Body of pancreas (tissue), 4 donors: ENCODE results near the gene HMGCR. TPM values are rescaled to one million over a fixed set of nuclear protein-coding genes. Genes with fewer than 3 reads are reported as not detected.

ENCODE experiments used
- ATAC-seq: fragments of 150-250 bp; one replicate; pipeline ENCODE4 v1.9.1; 2016
- DNase-seq, 4 donors: peaks; one replicate each; pipeline ENCODE4 v3.0.0-alpha.2; 2019
- H3K27ac ChIP-seq, 4 donors: fragments of 200-600 bp; sonication (generic); 1 replicate in 3 of 4; 2 replicates in 1 of 4; pipeline versions ENCODE4 v1.5.1 to v1.6.1; 2016 to 2019; ENCODE audit warnings: mild to moderate bottlenecking in 1 of 4, mixed read lengths in 1 of 4, moderate library complexity in 1 of 4
- H3K27me3 ChIP-seq, 2 donors: fragments of 200-600 bp; sonication (generic); one replicate each; pipeline ENCODE4 v1.6.0; 2016; ENCODE audit warnings: mild to moderate bottlenecking in 1 of 2
- H3K36me3 ChIP-seq, 2 donors: fragments of 200-600 bp; sonication (generic); replicated peaks in 1 of 2; 2 replicates each; pipeline ENCODE4 v1.5.1; 2016; ENCODE audit warnings: low read depth in 2 of 2; ENCODE audit not compliant: insufficient read depth in 1 of 2
- H3K4me1 ChIP-seq: fragments of 200-600 bp; sonication (generic); one replicate; pipeline ENCODE4 v1.6.0; 2016
- H3K4me3 ChIP-seq, 2 donors: fragments of 200-600 bp; sonication (generic); 1 replicate in 1 of 2; 2 replicates in 1 of 2; pipeline ENCODE4 v1.5.1; 2016 to 2019
- H3K9me3 ChIP-seq, 3 donors: fragments of 200-600 bp; sonication (generic); 1 replicate in 2 of 3; 2 replicates in 1 of 3; pipeline ENCODE4 v1.5.1; 2016
- CTCF ChIP-seq, 7 experiments: fragments of 450-650 bp in 4 of 7; fragments of 200-600 bp in 3 of 7; sonication (generic) in 3 of 7; IDR thresholded peaks; one replicate each; pipeline ENCODE4 v1.5.1; 2016 to 2019; ENCODE audit warnings: antibody characterized with exemption in 7 of 7
- POLR2A ChIP-seq, 3 donors: fragments of 450-650 bp; IDR thresholded peaks; one replicate each; pipeline ENCODE4 v1.6.1; 2016; ENCODE audit warnings: antibody characterized with exemption in 3 of 3, mild to moderate bottlenecking in 2 of 3
- WGBS, 2 donors: methylation state at CpG; one replicate each; pipeline ENCODE4 v1.1.5; 2017; 5-methylcytosine and 5-hydroxymethylcytosine counted together
- intact Hi-C: fragments of 100-400 bp; cut with DNase I; formaldehyde crosslinking; loops from one replicate; pipeline ENCODE4 v1.15.1; 2023
- total RNA-seq, 2 donors: library from RNA; depleted of rRNA; stranded (reverse); fragments of >200 nt; gene quantifications; one replicate each; pipeline ENCODE4 v1.1.0, GENCODE V29; 2016

Gene HMGCR
- total RNA-seq, 2 donors from 2014 or later = 5.9 to 8.3 TPM

DNA sequence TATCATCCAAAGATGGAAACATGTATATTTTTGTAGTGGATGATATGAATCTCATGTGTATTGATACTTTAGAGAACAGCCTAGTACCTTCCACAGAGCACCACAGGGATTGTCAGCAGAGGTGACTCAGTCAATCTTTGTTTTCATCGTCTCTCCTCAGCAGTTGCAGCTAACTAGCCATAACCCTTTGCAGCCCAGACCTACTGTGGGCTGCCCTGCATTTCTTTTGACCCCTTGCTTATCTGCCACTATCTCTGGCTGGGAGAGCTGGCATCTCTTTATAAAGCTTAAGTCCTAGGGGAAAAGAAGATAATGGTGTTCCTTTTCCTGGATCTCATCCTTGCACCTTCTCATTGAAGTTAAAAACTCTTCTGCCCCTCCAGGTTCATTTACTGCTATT, 28.7 kb downstream of the HMGCR start:
- intact Hi-C loops = no loop called here
- no peaks in the 10 kb centered on the region for H3K9me3 ChIP-seq
- 19 to 21% methylated on average over 1 of the region's 1 CpG for WGBS, 2 donors
- no peak for ATAC-seq
- H3K4me1 ChIP-seq = peaks cover 12% of the 10 kb centered on the region
- no peak for TF ChIP-seq CTCF (IDR thresholded peaks at IDR 0.05)
- no peak for TF ChIP-seq POLR2A (IDR thresholded peaks at IDR 0.05)
- no peak overlapping the region for H3K4me3 ChIP-seq
- no peaks in the 10 kb centered on the region for H3K27me3 ChIP-seq
- no peaks in the 10 kb centered on the region for H3K36me3 ChIP-seq
- DNase-seq = no peak
- H3K27ac ChIP-seq = no peak overlapping the region

- Histone ChIP-seq H3K4me1 (peaks cover 12% of the 10 kb centered on the region), H3K27ac (no peak overlapping the region), H3K4me3 (no peak overlapping the region), H3K9me3 (no peaks in the 10 kb centered on the region), H3K36me3 (no peaks in the 10 kb centered on the region), H3K27me3 (no peaks in the 10 kb centered on the region)
- intact Hi-C loops = no loop called here
- 77 to 82% methylated on average over 9 of the region's 9 CpGs for WGBS, 2 donors
- no peak for TF ChIP-seq CTCF (IDR thresholded peaks at IDR 0.05)
- no peak for ATAC-seq
- DNase-seq = no peak
Observed at GRCh38 chr5:75366787-75367186, 29.8 kb downstream of the HMGCR start.

DNA sequence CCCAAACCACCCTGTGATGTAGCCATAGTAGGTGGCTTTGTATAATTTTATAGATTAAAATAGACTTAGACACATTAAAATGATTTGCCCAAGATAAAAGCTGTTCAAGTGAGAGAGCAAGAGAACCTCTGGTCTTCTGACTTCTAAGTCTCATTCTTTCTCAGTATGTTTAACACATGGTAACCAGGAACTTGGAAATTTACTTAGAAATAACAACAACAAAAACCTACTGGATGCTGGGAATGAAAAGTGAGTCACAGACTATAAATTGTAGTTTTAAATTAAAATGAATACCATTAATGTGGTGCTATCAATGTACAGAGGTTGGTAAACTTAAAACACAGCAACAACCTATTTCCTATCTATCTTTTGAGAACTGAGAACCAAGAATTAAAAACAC, 30.4 kb downstream of the HMGCR start:
- no peak for ATAC-seq
- TF ChIP-seq POLR2A (IDR thresholded peaks at IDR 0.05) (no peak), CTCF (IDR thresholded peaks at IDR 0.05) (no peak)
- intact Hi-C loops = no loop called here
- no peak for DNase-seq
- no peak overlapping the region for H3K4me3 ChIP-seq
- no peaks in the 10 kb centered on the region for H3K36me3 ChIP-seq
- H3K4me1 ChIP-seq = peaks cover 12% of the 10 kb centered on the region
- no peaks in the 10 kb centered on the region for H3K27me3 ChIP-seq
- H3K27ac ChIP-seq = no peak overlapping the region
- H3K9me3 ChIP-seq = no peaks in the 10 kb centered on the region

DNA sequence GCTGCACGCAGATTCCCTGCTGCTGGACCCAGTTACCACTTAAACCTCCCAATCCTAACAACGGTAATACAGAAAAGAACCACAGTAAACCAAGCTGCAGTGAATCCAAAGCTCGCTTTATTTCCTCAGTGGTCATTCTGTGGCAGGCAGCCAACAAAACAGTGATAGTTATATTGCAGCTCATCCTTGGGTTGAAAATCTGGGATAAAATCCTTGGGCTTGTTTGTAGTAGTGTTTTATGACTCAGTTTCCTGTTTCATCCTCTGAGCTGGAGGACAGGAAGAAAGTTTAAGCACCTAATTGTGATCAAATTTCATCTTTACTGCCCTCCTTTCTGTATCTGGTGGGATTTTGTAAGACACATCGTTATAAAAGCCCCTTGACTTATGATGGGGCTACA, 31.4 kb downstream of the HMGCR start:
- Histone ChIP-seq H3K27me3 (no peaks in the 10 kb centered on the region), H3K4me1 (peaks cover 8% of the 10 kb centered on the region), H3K9me3 (no peaks in the 10 kb centered on the region), H3K36me3 (peaks cover 0 to 3% of the 10 kb centered on the region in 2 donors), H3K27ac (no peak overlapping the region), H3K4me3 (no peak overlapping the region)
- TF ChIP-seq CTCF (IDR thresholded peaks at IDR 0.05) = no peak
- TF ChIP-seq POLR2A (IDR thresholded peaks at IDR 0.05) = no peak
- no peak for ATAC-seq
- WGBS, 2 donors = 90 to 95% methylated on average over 4 of the region's 4 CpGs
- intact Hi-C loops = no loop called here
- no peak for DNase-seq

- 60% methylated on average over 2 of the region's 2 CpGs for WGBS, 2 donors
- ATAC-seq (no peak), DNase-seq (no peak)
- H3K27ac ChIP-seq = no peak overlapping the region
- no peaks in the 10 kb centered on the region for H3K9me3 ChIP-seq
- peaks cover 0 to 5% of the 10 kb centered on the region in 2 donors for H3K36me3 ChIP-seq
- no peaks in the 10 kb centered on the region for H3K27me3 ChIP-seq
- no peaks in the 10 kb centered on the region for H3K4me1 ChIP-seq
- intact Hi-C loops = no loop called here
- no peak overlapping the region for H3K4me3 ChIP-seq
- TF ChIP-seq POLR2A (IDR thresholded peaks at IDR 0.05) (no peak), CTCF (IDR thresholded peaks at IDR 0.05) (no peak)
Observed at GRCh38 chr5:75373862-75374261, 36.8 kb downstream of the HMGCR start.
